Measurements from ENCODE around the gene COPG2.

Gene COPG2, protein sequence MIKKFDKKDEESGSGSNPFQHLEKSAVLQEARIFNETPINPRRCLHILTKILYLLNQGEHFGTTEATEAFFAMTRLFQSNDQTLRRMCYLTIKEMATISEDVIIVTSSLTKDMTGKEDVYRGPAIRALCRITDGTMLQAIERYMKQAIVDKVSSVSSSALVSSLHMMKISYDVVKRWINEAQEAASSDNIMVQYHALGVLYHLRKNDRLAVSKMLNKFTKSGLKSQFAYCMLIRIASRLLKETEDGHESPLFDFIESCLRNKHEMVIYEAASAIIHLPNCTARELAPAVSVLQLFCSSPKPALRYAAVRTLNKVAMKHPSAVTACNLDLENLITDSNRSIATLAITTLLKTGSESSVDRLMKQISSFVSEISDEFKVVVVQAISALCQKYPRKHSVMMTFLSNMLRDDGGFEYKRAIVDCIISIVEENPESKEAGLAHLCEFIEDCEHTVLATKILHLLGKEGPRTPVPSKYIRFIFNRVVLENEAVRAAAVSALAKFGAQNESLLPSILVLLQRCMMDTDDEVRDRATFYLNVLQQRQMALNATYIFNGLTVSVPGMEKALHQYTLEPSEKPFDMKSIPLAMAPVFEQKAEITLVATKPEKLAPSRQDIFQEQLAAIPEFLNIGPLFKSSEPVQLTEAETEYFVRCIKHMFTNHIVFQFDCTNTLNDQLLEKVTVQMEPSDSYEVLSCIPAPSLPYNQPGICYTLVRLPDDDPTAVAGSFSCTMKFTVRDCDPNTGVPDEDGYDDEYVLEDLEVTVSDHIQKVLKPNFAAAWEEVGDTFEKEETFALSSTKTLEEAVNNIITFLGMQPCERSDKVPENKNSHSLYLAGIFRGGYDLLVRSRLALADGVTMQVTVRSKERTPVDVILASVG

DNA sequence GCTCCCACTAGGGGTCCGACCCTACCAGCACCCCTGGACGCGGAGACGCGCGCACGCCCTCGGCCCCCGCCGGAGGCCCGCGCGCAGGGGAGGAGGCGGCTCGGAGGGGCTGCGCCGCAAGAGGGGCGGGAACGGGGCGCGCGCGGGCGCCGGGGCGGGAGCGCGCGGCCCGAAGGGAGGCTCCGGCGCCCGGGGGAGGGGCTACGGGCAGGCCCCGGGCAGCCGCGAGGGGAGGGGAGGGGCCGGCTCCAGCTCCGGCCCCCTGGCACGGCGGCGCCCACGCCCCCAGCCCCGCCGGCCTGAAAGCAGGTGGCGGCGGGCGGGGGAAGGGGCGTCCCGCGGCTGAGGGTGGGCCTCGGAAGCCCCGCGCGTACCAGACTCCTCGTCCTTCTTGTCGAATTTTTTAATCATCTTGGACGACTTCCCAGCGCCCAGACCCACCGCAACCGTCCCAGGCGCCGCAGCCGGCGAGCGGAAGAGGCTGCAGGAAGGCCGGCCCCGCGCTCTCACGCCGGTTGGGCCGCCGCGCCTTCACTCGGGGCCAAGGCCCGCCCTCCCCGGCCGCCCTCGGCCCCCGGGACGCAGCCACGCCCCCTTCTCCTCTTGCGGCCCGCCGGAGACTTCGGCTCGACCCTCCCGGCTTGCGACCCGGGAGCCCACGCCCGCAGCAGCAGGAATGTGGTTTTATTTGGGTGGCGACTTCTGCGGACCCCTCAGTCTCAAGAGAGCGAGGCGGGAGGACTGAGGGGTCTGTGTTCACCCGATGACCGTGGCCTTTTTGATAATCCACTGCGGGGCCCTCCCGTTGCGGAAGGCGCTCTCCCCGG is at the start of gene COPG2:
Gene COPG2 (minus strand): TSS at position 491 of the 827 bp plus-strand sequence. CDS start 80 bp downstream, at position 411.
- DNase-seq (ENCODE audit: low spot score) (peak; percentile 74), ATAC-seq (ENCODE audit: low read depth) (peak; percentile 99)
- no peaks in the 10 kb centered on the region for H3K9me3 ChIP-seq (ENCODE audit: severe bottlenecking)
- no peaks in the 10 kb centered on the region for H3K27me3 ChIP-seq (ENCODE audit: insufficient read depth, poor library complexity, severe bottlenecking)
- peaks cover 24% of the 10 kb centered on the region for H3K36me3 ChIP-seq (ENCODE audit: low read depth)
- peak within 1 kb of the TSS; percentile 96 for H3K4me3 ChIP-seq (ENCODE audit: severe bottlenecking)
- no peaks in the 10 kb centered on the region for H3K4me1 ChIP-seq (ENCODE audit: insufficient read depth, poor library complexity, severe bottlenecking)
- peak within 1 kb of the TSS; percentile 15 for H3K27ac ChIP-seq (ENCODE audit: poor library complexity, severe bottlenecking)
- no peak for TF ChIP-seq CTCF (IDR thresholded peaks at IDR 0.05; ENCODE audit: poor library complexity, severe bottlenecking)

DNA sequence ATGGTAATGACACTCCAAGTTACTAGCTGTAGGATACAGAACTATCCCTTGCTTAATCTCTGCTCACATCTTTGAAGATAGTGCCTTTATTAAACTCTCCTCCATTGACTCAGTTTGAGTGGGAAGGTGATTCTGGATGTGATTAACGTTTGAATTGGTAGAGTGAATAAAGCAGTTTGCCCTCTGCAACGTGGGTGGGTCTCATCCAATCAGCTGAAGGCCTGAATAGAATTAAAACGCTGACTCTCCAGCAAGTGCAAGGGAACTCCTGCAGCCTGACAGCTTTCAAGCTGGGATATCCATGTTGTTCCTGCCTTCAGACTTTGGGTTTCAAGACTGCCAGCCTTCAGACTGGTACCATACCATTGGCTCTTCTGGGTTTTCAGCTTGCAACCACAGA is 43.9 kb upstream of the COPG2 start:
- Histone ChIP-seq H3K36me3 (ENCODE audit: low read depth) (no peaks in the 10 kb centered on the region), H3K4me1 (ENCODE audit: insufficient read depth, poor library complexity, severe bottlenecking) (no peaks in the 10 kb centered on the region), H3K4me3 (ENCODE audit: severe bottlenecking) (no peak overlapping the region), H3K27me3 (ENCODE audit: insufficient read depth, poor library complexity, severe bottlenecking) (no peaks in the 10 kb centered on the region), H3K9me3 (ENCODE audit: severe bottlenecking) (no peaks in the 10 kb centered on the region), H3K27ac (ENCODE audit: poor library complexity, severe bottlenecking) (no peak overlapping the region)
- no peak for TF ChIP-seq CTCF (IDR thresholded peaks at IDR 0.05; ENCODE audit: poor library complexity, severe bottlenecking)
- ATAC-seq (ENCODE audit: low read depth) (no peak), DNase-seq (ENCODE audit: low spot score) (no peak)

- no peak for ATAC-seq (ENCODE audit: low read depth)
These were observed 40.2 kb upstream of the COPG2 start for GRCh38 chr7:130708766-130709165.

DNA sequence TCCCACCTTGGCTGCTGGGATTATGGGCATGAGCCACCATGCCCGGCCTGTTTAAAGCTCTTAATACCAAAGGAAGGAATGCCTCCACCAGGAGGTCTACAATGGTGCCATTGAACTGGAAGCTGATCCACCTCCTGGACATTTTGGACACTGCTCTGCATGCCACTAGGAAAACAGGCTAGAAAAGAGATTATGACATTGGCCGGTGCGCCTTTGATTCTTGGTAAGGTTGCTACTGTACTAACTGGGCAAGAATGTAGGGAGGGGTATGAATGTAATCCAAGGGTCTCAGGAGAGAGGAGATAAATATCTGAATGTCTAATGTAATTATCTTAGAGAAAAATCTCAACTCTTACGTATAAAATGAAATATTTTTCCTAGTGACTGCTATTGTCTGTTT is 39.5 kb upstream of the COPG2 start:
- H3K9me3 ChIP-seq (ENCODE audit: severe bottlenecking) = no peaks in the 10 kb centered on the region
- no peaks in the 10 kb centered on the region for H3K36me3 ChIP-seq (ENCODE audit: low read depth)
- H3K27me3 ChIP-seq (ENCODE audit: insufficient read depth, poor library complexity, severe bottlenecking) = peaks cover 5% of the 10 kb centered on the region
- no peak for ATAC-seq (ENCODE audit: low read depth)
- no peak overlapping the region for H3K27ac ChIP-seq (ENCODE audit: poor library complexity, severe bottlenecking)
- DNase-seq (ENCODE audit: low spot score) = no peak
- no peak for TF ChIP-seq CTCF (IDR thresholded peaks at IDR 0.05; ENCODE audit: poor library complexity, severe bottlenecking)
- no peaks in the 10 kb centered on the region for H3K4me1 ChIP-seq (ENCODE audit: insufficient read depth, poor library complexity, severe bottlenecking)
- H3K4me3 ChIP-seq (ENCODE audit: severe bottlenecking) = no peak overlapping the region

More at GRCh38 chr7:130708766-130709165, 40.2 kb upstream of the COPG2 start:
- Histone ChIP-seq H3K27me3 (ENCODE audit: insufficient read depth, poor library complexity, severe bottlenecking) (peaks cover 4% of the 10 kb centered on the region), H3K27ac (ENCODE audit: poor library complexity, severe bottlenecking) (no peak overlapping the region), H3K36me3 (ENCODE audit: low read depth) (no peaks in the 10 kb centered on the region), H3K4me3 (ENCODE audit: severe bottlenecking) (no peak overlapping the region), H3K4me1 (ENCODE audit: insufficient read depth, poor library complexity, severe bottlenecking) (no peaks in the 10 kb centered on the region), H3K9me3 (ENCODE audit: severe bottlenecking) (no peaks in the 10 kb centered on the region)
- no peak for TF ChIP-seq CTCF (IDR thresholded peaks at IDR 0.05; ENCODE audit: poor library complexity, severe bottlenecking)
- DNase-seq (ENCODE audit: low spot score) = no peak

Measured in RWPE2 (cell line).